Astrocyte (in vitro differentiated cells and primary cell): Measurements from ENCODE around the gene ERC1. TPM values are rescaled to one million over a fixed set of nuclear protein-coding genes. Genes with fewer than 3 reads are reported as not detected.

Experiments used
- DNase-seq: peaks from one replicate; pipeline ENCODE4 v3.0.0-alpha.2; 2010; ENCODE audit warnings: low read depth
- FAIRE-seq: peaks from 2 replicates; lab custom pipeline; 2011; peaks lifted over from hg19 to GRCh38; lab: Jason Lieb, UNC
- H2AFZ ChIP-seq: 2 replicates; pipeline ENCODE4 v1.6.0; 2012; ENCODE audit warnings: low read depth, low read length, inconsistent platforms
- H3K27ac ChIP-seq: 2 replicates; pipeline ENCODE4 v1.5.1; 2011; ENCODE audit warnings: low read depth, low read length, inconsistent platforms
- H3K27me3 ChIP-seq: 2 replicates; pipeline ENCODE4 v1.6.0; 2011; ENCODE audit warnings: low read length, inconsistent platforms; ENCODE audit not compliant: insufficient read depth
- H3K36me3 ChIP-seq: 2 replicates; pipeline ENCODE4 v1.5.1; 2011; ENCODE audit warnings: low read length, inconsistent platforms; ENCODE audit not compliant: insufficient read depth
- H3K4me1 ChIP-seq: 2 replicates; pipeline ENCODE4 v1.5.1; 2011; ENCODE audit warnings: low read length, inconsistent platforms; ENCODE audit not compliant: insufficient read depth
- H3K4me2 ChIP-seq: 2 replicates; pipeline ENCODE4 v1.6.0; 2012; ENCODE audit warnings: low read length, inconsistent platforms
- H3K4me3 ChIP-seq: 2 replicates; pipeline ENCODE4 v1.5.1; 2011; ENCODE audit warnings: low read depth, mild to moderate bottlenecking, low read length, inconsistent platforms; ENCODE audit not compliant: insufficient read depth
- H3K79me2 ChIP-seq: 2 replicates; pipeline ENCODE4 v1.6.0; 2012; ENCODE audit warnings: mild to moderate bottlenecking, low read length, inconsistent platforms; ENCODE audit not compliant: insufficient read depth
- H3K9ac ChIP-seq: 2 replicates; pipeline ENCODE4 v1.6.0; 2012; ENCODE audit warnings: mild to moderate bottlenecking, low read length, inconsistent platforms
- H3K9me3 ChIP-seq: 2 replicates; pipeline ENCODE4 v1.5.1; 2012; ENCODE audit warnings: low read depth, mild to moderate bottlenecking, low read length, inconsistent platforms; ENCODE audit not compliant: insufficient read depth
- H4K20me1 ChIP-seq: 2 replicates; pipeline ENCODE4 v1.6.0; 2012; ENCODE audit warnings: low read length, inconsistent platforms; ENCODE audit not compliant: insufficient read depth
- H3K27ac Mint-ChIP-seq: one replicate; pipeline ENCODE4 v1.8.0; 2021; ENCODE audit warnings: mild to moderate bottlenecking, mixed read lengths; ENCODE audit not compliant: unreplicated experiment
- H3K27me3 Mint-ChIP-seq: one replicate; pipeline ENCODE4 v1.8.0; 2021; ENCODE audit warnings: low read depth, mixed read lengths; ENCODE audit not compliant: unreplicated experiment
- H3K36me3 Mint-ChIP-seq: one replicate; pipeline ENCODE4 v1.8.0; 2021; ENCODE audit warnings: low read depth, mixed read lengths; ENCODE audit not compliant: unreplicated experiment
- H3K4me1 Mint-ChIP-seq: one replicate; pipeline ENCODE4 v1.8.0; 2021; ENCODE audit warnings: low read depth, mixed read lengths; ENCODE audit not compliant: unreplicated experiment
- H3K4me3 Mint-ChIP-seq: one replicate; pipeline ENCODE4 v1.8.0; 2021; ENCODE audit warnings: mild to moderate bottlenecking, moderate library complexity, mixed read lengths; ENCODE audit not compliant: unreplicated experiment
- H3K9me3 Mint-ChIP-seq: one replicate; pipeline ENCODE4 v1.8.0; 2021; ENCODE audit warnings: mild to moderate bottlenecking, mixed read lengths; ENCODE audit not compliant: unreplicated experiment
- EZH2 ChIP-seq: IDR thresholded peaks from 2 replicates; pipeline ENCODE4 v1.6.1; 2012; ENCODE audit warnings: mild to moderate bottlenecking, low read length, inconsistent platforms; ENCODE audit not compliant: insufficient read depth
- total RNA-seq: library from RNA; stranded (reverse); gene quantifications from 2 replicates; pipeline ENCODE4 v1.2.1, GENCODE V29; 2021
- TF ChIP-seq, protein P1 (sequence below): IDR thresholded peaks from 2 replicates; pipeline ENCODE4 v1.5.1; 2011; ENCODE audit warnings: low read depth, mild to moderate bottlenecking, inconsistent platforms, low read length, moderate library complexity; ENCODE audit not compliant: insufficient read depth

Gene ERC1
- total RNA-seq, 1 donor from 2014 or later, result 67.1 TPM

DNA sequence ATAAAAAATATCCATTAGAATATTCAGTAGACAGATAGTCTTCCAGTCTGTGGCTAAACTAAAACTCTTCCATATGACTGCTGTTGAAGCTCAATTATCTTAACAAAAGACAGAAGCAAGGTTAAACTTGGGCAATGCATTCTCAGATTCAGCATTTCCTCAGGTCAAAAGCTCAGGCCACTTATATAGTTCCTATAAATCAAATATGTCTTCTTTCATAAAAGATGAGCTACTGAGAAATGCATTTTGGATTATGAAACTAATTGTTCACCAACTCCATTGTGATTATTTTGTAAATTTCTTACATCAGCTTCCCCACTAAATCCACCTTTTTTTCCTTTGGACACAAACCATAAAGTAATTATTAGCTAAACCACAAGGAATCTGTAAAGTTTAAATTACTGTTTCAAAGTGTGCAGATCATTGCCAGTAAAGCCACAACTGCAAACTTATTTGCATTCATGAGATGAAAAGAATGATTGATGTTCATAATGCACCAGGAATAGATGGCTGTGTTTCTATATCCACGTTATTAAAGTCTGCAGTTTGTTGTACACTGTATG, 379.0 kb downstream of the ERC1 start:
- H3K4me3 ChIP-seq, result no peak overlapping the region
- H3K79me2 ChIP-seq, result no peaks in the 10 kb centered on the region
- H4K20me1 ChIP-seq, result no peaks in the 10 kb centered on the region
- Mint-ChIP-seq H3K36me3 (peaks cover 3% of the 10 kb centered on the region), H3K27me3 (no peaks in the 10 kb centered on the region), H3K9me3 (peaks cover under 1% of the 10 kb centered on the region), H3K4me1 (peaks cover 36% of the 10 kb centered on the region), H3K4me3 (no peak overlapping the region), H3K27ac (no peak overlapping the region)
- no peak overlapping the region for H3K27ac ChIP-seq
- no peak overlapping the region for H2AFZ ChIP-seq
- peaks cover 4% of the 10 kb centered on the region for H3K4me1 ChIP-seq
- H3K4me2 ChIP-seq, result no peak overlapping the region
- TF ChIP-seq, protein P1, sequence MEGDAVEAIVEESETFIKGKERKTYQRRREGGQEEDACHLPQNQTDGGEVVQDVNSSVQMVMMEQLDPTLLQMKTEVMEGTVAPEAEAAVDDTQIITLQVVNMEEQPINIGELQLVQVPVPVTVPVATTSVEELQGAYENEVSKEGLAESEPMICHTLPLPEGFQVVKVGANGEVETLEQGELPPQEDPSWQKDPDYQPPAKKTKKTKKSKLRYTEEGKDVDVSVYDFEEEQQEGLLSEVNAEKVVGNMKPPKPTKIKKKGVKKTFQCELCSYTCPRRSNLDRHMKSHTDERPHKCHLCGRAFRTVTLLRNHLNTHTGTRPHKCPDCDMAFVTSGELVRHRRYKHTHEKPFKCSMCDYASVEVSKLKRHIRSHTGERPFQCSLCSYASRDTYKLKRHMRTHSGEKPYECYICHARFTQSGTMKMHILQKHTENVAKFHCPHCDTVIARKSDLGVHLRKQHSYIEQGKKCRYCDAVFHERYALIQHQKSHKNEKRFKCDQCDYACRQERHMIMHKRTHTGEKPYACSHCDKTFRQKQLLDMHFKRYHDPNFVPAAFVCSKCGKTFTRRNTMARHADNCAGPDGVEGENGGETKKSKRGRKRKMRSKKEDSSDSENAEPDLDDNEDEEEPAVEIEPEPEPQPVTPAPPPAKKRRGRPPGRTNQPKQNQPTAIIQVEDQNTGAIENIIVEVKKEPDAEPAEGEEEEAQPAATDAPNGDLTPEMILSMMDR, result no peak
- TF ChIP-seq EZH2, result no peak
- H3K9ac ChIP-seq, result no peak overlapping the region
- no peaks in the 10 kb centered on the region for H3K9me3 ChIP-seq
- FAIRE-seq (peak; percentile 26), DNase-seq (no peak)
- H3K27me3 ChIP-seq, result no peaks in the 10 kb centered on the region
- H3K36me3 ChIP-seq, result no peaks in the 10 kb centered on the region

DNA sequence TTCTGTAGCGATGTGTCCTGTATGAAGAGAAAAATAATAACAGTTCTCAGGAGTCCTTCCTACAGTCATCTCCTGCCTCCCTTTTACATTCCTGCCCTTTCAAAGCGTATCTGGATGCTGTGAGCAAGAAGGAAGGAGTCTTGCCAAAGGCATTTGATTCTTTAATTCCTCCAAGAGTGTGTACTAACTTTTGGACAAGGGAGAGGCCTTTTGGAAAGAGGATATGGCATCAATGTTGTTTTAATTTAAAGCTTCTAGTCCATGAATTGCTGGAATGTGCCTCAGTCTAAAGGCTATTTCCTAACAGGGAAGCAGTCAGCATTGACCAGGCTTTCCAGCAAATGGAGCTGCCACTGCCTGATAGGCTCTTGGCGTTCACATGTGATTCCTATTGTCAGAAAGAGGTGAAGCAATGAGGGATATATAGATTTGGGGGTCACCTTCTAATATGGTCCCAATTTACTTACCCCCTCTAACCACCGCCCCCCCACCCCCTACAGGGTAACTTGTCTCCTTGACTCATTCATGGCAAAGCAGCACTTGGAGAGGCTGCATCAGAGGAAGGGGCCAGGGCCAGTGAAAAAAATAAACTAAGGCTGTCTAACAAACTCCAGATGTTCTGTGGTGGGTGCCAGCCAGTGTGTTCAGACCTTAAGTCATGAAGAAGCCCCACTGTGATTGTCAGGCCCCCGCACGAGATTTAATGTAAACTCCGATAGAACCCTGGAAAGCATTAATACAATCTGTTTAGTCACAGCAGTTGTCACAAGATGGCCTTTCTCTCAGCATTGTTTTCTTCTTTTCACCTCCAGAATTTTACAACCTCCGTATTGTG, 383.1 kb downstream of the ERC1 start:
- Mint-ChIP-seq H3K36me3 (peaks cover 14% of the 10 kb centered on the region), H3K27me3 (no peaks in the 10 kb centered on the region), H3K4me1 (peaks cover 16% of the 10 kb centered on the region), H3K9me3 (peaks cover 3% of the 10 kb centered on the region), H3K27ac (no peak overlapping the region), H3K4me3 (no peak overlapping the region)
- no peaks in the 10 kb centered on the region for H3K9me3 ChIP-seq
- H4K20me1 ChIP-seq, result no peaks in the 10 kb centered on the region
- DNase-seq (peak; percentile 30), FAIRE-seq (peak; percentile 32)
- H3K4me3 ChIP-seq, result no peak overlapping the region
- H3K9ac ChIP-seq, result no peak overlapping the region
- H2AFZ ChIP-seq, result no peak overlapping the region
- no peak overlapping the region for H3K27ac ChIP-seq
- H3K36me3 ChIP-seq, result no peaks in the 10 kb centered on the region
- no peak for TF ChIP-seq EZH2
- TF ChIP-seq, protein P1, result no peak
- no peaks in the 10 kb centered on the region for H3K79me2 ChIP-seq
- no peaks in the 10 kb centered on the region for H3K4me1 ChIP-seq
- no peaks in the 10 kb centered on the region for H3K27me3 ChIP-seq
- no peak overlapping the region for H3K4me2 ChIP-seq

DNA sequence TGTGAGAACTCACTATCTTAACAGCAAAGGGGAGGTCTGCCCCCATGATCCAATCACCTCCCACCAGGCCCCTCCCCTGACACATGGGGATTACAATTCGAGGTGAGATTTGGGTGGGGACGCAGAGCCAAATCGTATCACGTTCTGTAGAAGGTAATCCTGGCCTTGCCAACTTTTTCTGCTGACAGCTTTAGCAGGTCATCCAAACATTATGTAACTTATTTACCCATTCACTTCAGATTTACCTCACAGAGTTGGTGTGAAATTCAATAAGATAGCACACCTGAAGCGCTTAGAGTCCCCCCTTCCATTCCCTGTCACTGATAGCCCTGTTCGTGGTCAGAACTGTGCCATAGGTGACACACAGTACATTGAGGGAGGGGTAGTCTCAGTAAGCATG, 384.3 kb downstream of the ERC1 start:
- TF ChIP-seq EZH2, result no peak
- no peaks in the 10 kb centered on the region for H3K9me3 ChIP-seq
- H3K9me3 Mint-ChIP-seq, result peaks cover 3% of the 10 kb centered on the region
- H3K36me3 ChIP-seq, result no peaks in the 10 kb centered on the region
- H3K27me3 Mint-ChIP-seq, result no peaks in the 10 kb centered on the region
- H3K27ac Mint-ChIP-seq, result no peak overlapping the region
- H3K9ac ChIP-seq, result no peak overlapping the region
- H3K4me3 Mint-ChIP-seq, result no peak overlapping the region
- FAIRE-seq (no peak), DNase-seq (no peak)
- no peaks in the 10 kb centered on the region for H3K4me1 ChIP-seq
- no peak overlapping the region for H3K4me2 ChIP-seq
- no peak overlapping the region for H3K4me3 ChIP-seq
- H3K27me3 ChIP-seq, result no peaks in the 10 kb centered on the region
- no peak overlapping the region for H3K27ac ChIP-seq
- no peaks in the 10 kb centered on the region for H4K20me1 ChIP-seq
- H3K36me3 Mint-ChIP-seq, result peaks cover 18% of the 10 kb centered on the region
- H3K79me2 ChIP-seq, result no peaks in the 10 kb centered on the region
- no peak overlapping the region for H2AFZ ChIP-seq
- H3K4me1 Mint-ChIP-seq, result peaks cover 5% of the 10 kb centered on the region
